Esophagus squamous epithelium (tissue), 5 donors: Measurements from ENCODE around the gene CMTM8. TPM values are rescaled to one million over a fixed set of nuclear protein-coding genes. Genes with fewer than 3 reads are reported as not detected.
A peak's percentile ranks its signal among the peaks of the same experiment; 100 is the strongest.

Experiments used
- DNase-seq: peaks from one replicate; lab custom pipeline; 2025; lab: John Stamatoyannopoulos, UW
- H3K27ac ChIP-seq, 4 donors: fragments of 200-600 bp; sonication (generic); one replicate each; pipeline ENCODE4 v1.5.1; 2016 to 2019; ENCODE audit warnings: mild to moderate bottlenecking in 1 of 4
- H3K27me3 ChIP-seq, 4 donors: fragments of 200-600 bp; sonication (generic); 1 replicate in 3 of 4; 2 replicates in 1 of 4; pipeline versions ENCODE4 v1.5.1 to v1.6.0; 2017 to 2021; ENCODE audit warnings: antibody characterized with exemption in 1 of 4
- H3K36me3 ChIP-seq, 3 donors: fragments of 200-600 bp; sonication (generic); one replicate each; pipeline ENCODE4 v1.5.1; 2016 to 2019
- H3K4me1 ChIP-seq, 3 donors: fragments of 200-600 bp; sonication (generic); one replicate each; pipeline ENCODE4 v1.5.1; 2017 to 2019
- H3K4me3 ChIP-seq, 4 donors: fragments of 200-600 bp; sonication (generic); 1 replicate in 3 of 4; 2 replicates in 1 of 4; pipeline ENCODE4 v1.5.1; 2016 to 2019; ENCODE audit warnings: mild to moderate bottlenecking in 2 of 4, moderate library complexity in 1 of 4
- H3K9me3 ChIP-seq, 3 donors: fragments of 200-600 bp; sonication (generic); one replicate each; pipeline ENCODE4 v1.5.1; 2016 to 2019
- CTCF ChIP-seq, 6 experiments: fragments of 450-650 bp in 4 of 6; fragments of 200-600 bp in 2 of 6; sonication (generic) in 2 of 6; IDR thresholded peaks; one replicate each; pipeline ENCODE4 v1.5.1; 2016 to 2019; ENCODE audit warnings: antibody characterized with exemption in 6 of 6, mild to moderate bottlenecking in 4 of 6, moderate library complexity in 4 of 6
- POLR2A ChIP-seq, 4 donors: fragments of 450-650 bp; IDR thresholded peaks; one replicate each; pipeline ENCODE4 v1.6.1; 2017; ENCODE audit warnings: antibody characterized with exemption in 4 of 4, mild to moderate bottlenecking in 4 of 4, moderate library complexity in 3 of 4
- whole genome bisulfite sequencing, 2 donors: methylation state at CpG; one replicate each; pipeline ENCODE4 v1.1.5; 2018; 5-methylcytosine and 5-hydroxymethylcytosine counted together
- intact Hi-C: fragments of 100-400 bp; cut with DNase I; formaldehyde crosslinking; loops from one replicate; pipeline ENCODE4 v1.15.0; 2022
- total RNA-seq, 4 donors: library from RNA; depleted of rRNA; stranded (reverse); fragments of >200 nt; gene quantifications; one replicate each; pipeline ENCODE4 v1.1.0, GENCODE V29; 2016
- donor health status: DM: yes; HTN: yes; CAD: no.

CMTM8 gene
- total RNA-seq, 4 donors from 2014 or later = 3.8 to 7.4 (median 4.3) TPM

GRCh38 chr3:32303399-32303747, 64.9 kb downstream of the CMTM8 start:
- intact Hi-C loops = no loop called here
- H3K27ac ChIP-seq = peak overlapping the region in 1 of 4 donors; percentile 3
- TF ChIP-seq CTCF (IDR thresholded peaks at IDR 0.05) (no peak), POLR2A (IDR thresholded peaks at IDR 0.05) (no peak)
- peaks cover 0 to 17% (median 0%) of the 10 kb centered on the region in 3 donors for H3K4me1 ChIP-seq
- H3K4me3 ChIP-seq = no peak overlapping the region
- H3K36me3 ChIP-seq = no peaks in the 10 kb centered on the region
- no peaks in the 10 kb centered on the region for H3K27me3 ChIP-seq
- DNase-seq = no peak
- no peaks in the 10 kb centered on the region for H3K9me3 ChIP-seq
- 54 to 60% methylated on average over 6 of the region's 6 CpGs for WGBS, 2 donors

GRCh38 chr3:32303977-32304881, 65.7 kb downstream of the CMTM8 start:
- no peaks in the 10 kb centered on the region for H3K9me3 ChIP-seq
- 75 to 90% methylated on average over 3 of the region's 3 CpGs for WGBS, 2 donors
- no peaks in the 10 kb centered on the region for H3K36me3 ChIP-seq
- peaks cover 0 to 17% (median 0%) of the 10 kb centered on the region in 3 donors for H3K4me1 ChIP-seq
- H3K27ac ChIP-seq = no peak overlapping the region
- intact Hi-C loops = no loop called here
- H3K27me3 ChIP-seq = no peaks in the 10 kb centered on the region
- TF ChIP-seq POLR2A (IDR thresholded peaks at IDR 0.05) (no peak), CTCF (IDR thresholded peaks at IDR 0.05) (no peak)
- H3K4me3 ChIP-seq = no peak overlapping the region
- no peak for DNase-seq

- TF ChIP-seq POLR2A (IDR thresholded peaks at IDR 0.05) (no peak), CTCF (IDR thresholded peaks at IDR 0.05) (no peak)
- Histone ChIP-seq H3K36me3 (no peaks in the 10 kb centered on the region), H3K27me3 (no peaks in the 10 kb centered on the region), H3K4me3 (no peak overlapping the region), H3K9me3 (no peaks in the 10 kb centered on the region), H3K4me1 (peaks cover 0 to 17% (median 0%) of the 10 kb centered on the region in 3 donors), H3K27ac (no peak overlapping the region)
- intact Hi-C loops = no loop called here
- DNase-seq = no peak
- 70 to 91% methylated on average over 2 of the region's 2 CpGs for WGBS, 2 donors
Observed at GRCh38 chr3:32305361-32305876, 66.9 kb downstream of the CMTM8 start.

GRCh38 chr3:32306072-32306471, 67.6 kb downstream of the CMTM8 start:
- Histone ChIP-seq H3K9me3 (no peaks in the 10 kb centered on the region), H3K4me1 (peaks cover 0 to 17% (median 0%) of the 10 kb centered on the region in 3 donors), H3K4me3 (no peak overlapping the region), H3K27me3 (no peaks in the 10 kb centered on the region), H3K27ac (no peak overlapping the region), H3K36me3 (no peaks in the 10 kb centered on the region)
- WGBS, 2 donors = 85 to 92% methylated on average over 3 of the region's 3 CpGs
- intact Hi-C loops = no loop called here
- TF ChIP-seq POLR2A (IDR thresholded peaks at IDR 0.05) (no peak), CTCF (IDR thresholded peaks at IDR 0.05) (no peak)
- DNase-seq = no peak

- 51 to 65% methylated on average over 3 of the region's 3 CpGs for WGBS, 2 donors
- TF ChIP-seq POLR2A (IDR thresholded peaks at IDR 0.05) = no peak
- TF ChIP-seq CTCF (IDR thresholded peaks at IDR 0.05) = no peak
- intact Hi-C loops = no loop called here
- no peak overlapping the region for H3K4me3 ChIP-seq
- H3K27me3 ChIP-seq = no peaks in the 10 kb centered on the region
- no peaks in the 10 kb centered on the region for H3K9me3 ChIP-seq
- DNase-seq = no peak
- H3K36me3 ChIP-seq = no peaks in the 10 kb centered on the region
- no peak overlapping the region for H3K27ac ChIP-seq
- peaks cover 0 to 15% (median 0%) of the 10 kb centered on the region in 3 donors for H3K4me1 ChIP-seq
Observed at GRCh38 chr3:32307591-32307990, 69.1 kb downstream of the CMTM8 start.
